SK-N-SH treated with all-trans-retinoic acid at 6 μM for 48 hours (cell line): ENCODE measurements around the gene TMEM151B.

ENCODE experiments used
- ARNTL ChIP-seq: fragments of 450-650 bp; formaldehyde crosslinking; IDR thresholded peaks from 2 replicates; pipeline ENCODE4 v1.5.0; 2020; ENCODE audit warnings: low read depth, mild to moderate bottlenecking, moderate library complexity, borderline replicate concordance
- GLIS3 ChIP-seq: fragments of 250-450 bp; sonication (Bioruptor Pico); IDR thresholded peaks from 2 replicates; pipeline ENCODE4 v1.5.0; 2020; ENCODE audit warnings: mild to moderate bottlenecking, moderate library complexity
- RARB ChIP-seq: fragments of 250-450 bp; sonication (Bioruptor Pico); IDR thresholded peaks from 2 replicates; pipeline ENCODE4 v1.8.0; 2021; ENCODE audit warnings: mild to moderate bottlenecking, moderate library complexity
- SNAI2 ChIP-seq: fragments of 250-450 bp; sonication (Bioruptor Pico); IDR thresholded peaks from 2 replicates; pipeline ENCODE4 v1.5.0; 2020; ENCODE audit warnings: mild to moderate bottlenecking, moderate library complexity
- TCF4 ChIP-seq: fragments of 250-450 bp; sonication (Bioruptor Pico); IDR thresholded peaks from 2 replicates; pipeline ENCODE4 v1.8.0; 2021; ENCODE audit warnings: mild to moderate bottlenecking, moderate library complexity, borderline replicate concordance
- ZC3H10 ChIP-seq: fragments of 250-450 bp; sonication (Bioruptor Pico); IDR thresholded peaks from 2 replicates; pipeline ENCODE4 v1.5.1; 2021; ENCODE audit warnings: mild to moderate bottlenecking, moderate library complexity
- ZFP3 ChIP-seq: fragments of 250-450 bp; sonication (Bioruptor Pico); IDR thresholded peaks from 2 replicates; pipeline ENCODE4 v1.5.0; 2020; ENCODE audit warnings: mild to moderate bottlenecking, moderate library complexity
- ZFP30 ChIP-seq: fragments of 450-650 bp; formaldehyde crosslinking; IDR thresholded peaks from 2 replicates; pipeline ENCODE4 v1.5.0; 2022; ENCODE audit warnings: mild to moderate bottlenecking, moderate library complexity
- ZNF565 ChIP-seq: fragments of 450-650 bp; formaldehyde crosslinking; conservative IDR thresholded peaks from 2 replicates; pipeline ENCODE4 v1.5.0; 2020; ENCODE audit warnings: low read depth, mild to moderate bottlenecking, moderate library complexity
- ZNF8 ChIP-seq: fragments of 450-650 bp; formaldehyde crosslinking; IDR thresholded peaks from 2 replicates; pipeline ENCODE4 v1.5.0; 2020; ENCODE audit warnings: mild to moderate bottlenecking, moderate library complexity
- TF ChIP-seq, protein P1 (sequence below): fragments of 250-450 bp; sonication (Bioruptor Pico); IDR thresholded peaks from 2 replicates; pipeline ENCODE4 v1.8.0; 2021; ENCODE audit warnings: low read depth, mild to moderate bottlenecking, moderate library complexity, borderline replicate concordance
- TF ChIP-seq, protein P2 (sequence below): fragments of 250-450 bp; sonication (Bioruptor Pico); IDR thresholded peaks from 2 replicates; pipeline ENCODE4 v1.5.1; 2021; ENCODE audit warnings: mild to moderate bottlenecking, moderate library complexity
- TF ChIP-seq, protein P3 (sequence below): fragments of 250-450 bp; sonication (Bioruptor Pico); IDR thresholded peaks from 2 replicates; pipeline ENCODE4 v1.8.0; 2020; ENCODE audit warnings: mild to moderate bottlenecking, moderate library complexity, borderline replicate concordance

DNA sequence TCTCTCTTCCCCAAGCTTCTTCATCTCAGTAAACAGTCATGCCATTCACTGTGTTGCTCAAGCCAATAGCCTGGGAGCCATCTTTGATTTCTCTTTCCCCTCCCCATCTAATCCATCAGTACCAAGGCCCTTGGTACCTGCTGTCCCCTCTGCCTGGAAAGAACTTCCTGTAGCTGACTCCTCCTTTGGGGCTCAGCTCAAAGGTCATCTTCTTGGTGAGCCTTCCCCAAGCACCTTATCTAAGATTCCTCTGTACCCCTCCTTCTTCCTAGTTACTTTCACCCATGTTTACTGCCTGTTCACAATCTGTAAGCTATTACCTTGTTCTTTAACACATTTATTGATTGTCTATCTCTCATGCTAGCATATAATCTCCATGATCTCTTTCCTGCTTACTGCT is 39.4 kb downstream of the TMEM151B start:
- no peak for TF ChIP-seq ZC3H10 (CRISPR knock-in tag)
- TF ChIP-seq SNAI2 (CRISPR knock-in tag): no peak
- TF ChIP-seq, protein P1, sequence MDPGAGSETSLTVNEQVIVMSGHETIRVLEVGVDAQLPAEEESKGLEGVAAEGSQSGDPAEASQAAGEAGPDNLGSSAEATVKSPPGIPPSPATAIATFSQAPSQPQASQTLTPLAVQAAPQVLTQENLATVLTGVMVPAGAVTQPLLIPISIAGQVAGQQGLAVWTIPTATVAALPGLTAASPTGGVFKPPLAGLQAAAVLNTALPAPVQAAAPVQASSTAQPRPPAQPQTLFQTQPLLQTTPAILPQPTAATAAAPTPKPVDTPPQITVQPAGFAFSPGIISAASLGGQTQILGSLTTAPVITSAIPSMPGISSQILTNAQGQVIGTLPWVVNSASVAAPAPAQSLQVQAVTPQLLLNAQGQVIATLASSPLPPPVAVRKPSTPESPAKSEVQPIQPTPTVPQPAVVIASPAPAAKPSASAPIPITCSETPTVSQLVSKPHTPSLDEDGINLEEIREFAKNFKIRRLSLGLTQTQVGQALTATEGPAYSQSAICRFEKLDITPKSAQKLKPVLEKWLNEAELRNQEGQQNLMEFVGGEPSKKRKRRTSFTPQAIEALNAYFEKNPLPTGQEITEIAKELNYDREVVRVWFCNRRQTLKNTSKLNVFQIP (CRISPR knock-in tag): no peak
- no peak for TF ChIP-seq ZNF8 (CRISPR knock-in tag)
- no peak for TF ChIP-seq ZNF565 (CRISPR knock-in tag)
- TF ChIP-seq, protein P2, sequence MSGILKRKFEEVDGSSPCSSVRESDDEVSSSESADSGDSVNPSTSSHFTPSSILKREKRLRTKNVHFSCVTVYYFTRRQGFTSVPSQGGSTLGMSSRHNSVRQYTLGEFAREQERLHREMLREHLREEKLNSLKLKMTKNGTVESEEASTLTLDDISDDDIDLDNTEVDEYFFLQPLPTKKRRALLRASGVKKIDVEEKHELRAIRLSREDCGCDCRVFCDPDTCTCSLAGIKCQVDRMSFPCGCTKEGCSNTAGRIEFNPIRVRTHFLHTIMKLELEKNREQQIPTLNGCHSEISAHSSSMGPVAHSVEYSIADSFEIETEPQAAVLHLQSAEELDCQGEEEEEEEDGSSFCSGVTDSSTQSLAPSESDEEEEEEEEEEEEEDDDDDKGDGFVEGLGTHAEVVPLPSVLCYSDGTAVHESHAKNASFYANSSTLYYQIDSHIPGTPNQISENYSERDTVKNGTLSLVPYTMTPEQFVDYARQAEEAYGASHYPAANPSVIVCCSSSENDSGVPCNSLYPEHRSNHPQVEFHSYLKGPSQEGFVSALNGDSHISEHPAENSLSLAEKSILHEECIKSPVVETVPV (CRISPR knock-in tag): no peak
- no peak for TF ChIP-seq TCF4 (CRISPR knock-in tag)
- TF ChIP-seq GLIS3 (CRISPR knock-in tag): no peak
- no peak for TF ChIP-seq ARNTL (CRISPR knock-in tag)
- TF ChIP-seq ZFP30 (CRISPR knock-in tag): no peak
- TF ChIP-seq RARB (CRISPR knock-in tag): no peak
- TF ChIP-seq, protein P3, sequence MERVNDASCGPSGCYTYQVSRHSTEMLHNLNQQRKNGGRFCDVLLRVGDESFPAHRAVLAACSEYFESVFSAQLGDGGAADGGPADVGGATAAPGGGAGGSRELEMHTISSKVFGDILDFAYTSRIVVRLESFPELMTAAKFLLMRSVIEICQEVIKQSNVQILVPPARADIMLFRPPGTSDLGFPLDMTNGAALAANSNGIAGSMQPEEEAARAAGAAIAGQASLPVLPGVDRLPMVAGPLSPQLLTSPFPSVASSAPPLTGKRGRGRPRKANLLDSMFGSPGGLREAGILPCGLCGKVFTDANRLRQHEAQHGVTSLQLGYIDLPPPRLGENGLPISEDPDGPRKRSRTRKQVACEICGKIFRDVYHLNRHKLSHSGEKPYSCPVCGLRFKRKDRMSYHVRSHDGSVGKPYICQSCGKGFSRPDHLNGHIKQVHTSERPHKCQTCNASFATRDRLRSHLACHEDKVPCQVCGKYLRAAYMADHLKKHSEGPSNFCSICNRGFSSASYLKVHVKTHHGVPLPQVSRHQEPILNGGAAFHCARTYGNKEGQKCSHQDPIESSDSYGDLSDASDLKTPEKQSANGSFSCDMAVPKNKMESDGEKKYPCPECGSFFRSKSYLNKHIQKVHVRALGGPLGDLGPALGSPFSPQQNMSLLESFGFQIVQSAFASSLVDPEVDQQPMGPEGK (CRISPR knock-in tag): no peak
- TF ChIP-seq ZFP3 (CRISPR knock-in tag): no peak
